K562 (cell line): ENCODE results near the gene SLCO1A2. TPM values are rescaled to one million over a fixed set of nuclear protein-coding genes. Genes with fewer than 3 reads are reported as not detected.

Experiments used
- ATAC-seq: fragments of 200-7000 bp; cut with Tn5 transposase; 3 replicates; pipeline ENCODE4 v1.9.1; 2020; ENCODE audit warnings: moderate library complexity
- BruUV-seq: library from RNA; stranded (reverse); fragments of 400-500 nt; replicated peaks from 2 replicates; lab custom pipeline; 2021; lab: Mats Ljungman, UMichigan
- CTCF ChIA-PET: fragments of 300-600 bp; formaldehyde crosslinking; extraction: SDS; loops from one replicate; lab custom pipeline; 2021; ENCODE audit warnings: low intra/inter-chr PET ratio; lab: Yijun Ruan, JAX
- POLR2A ChIA-PET: fragments of 300-600, 350-650 bp; sonication (Branson Sonifier 250); formaldehyde crosslinking; extraction: SDS; loops from one replicate; lab custom pipeline; 2021; ENCODE audit warnings: antibody characterized with exemption, inconsistent platforms; lab: Yijun Ruan, JAX
- DNase-seq, 4 experiments: peaks; one replicate each; pipeline versions ENCODE4 v3.0.0 to v3.0.0-alpha.2; 2011 to 2018; ENCODE audit warnings: low spot score in 3 of 4, mixed read lengths in 3 of 4; ENCODE audit errors: extremely low read depth in 1 of 4
- FAIRE-seq: peaks from 2 replicates; lab custom pipeline; 2011; peaks lifted over from hg19 to GRCh38; lab: Jason Lieb, UNC
- H2AFZ ChIP-seq: 2 replicates; pipeline ENCODE4 v1.6.0; 2011; ENCODE audit warnings: low read depth, low read length, control low read depth, inconsistent platforms
- H3K27ac ChIP-seq: fragments of 200-600 bp; 3 replicates; pipeline ENCODE4 v1.8.0; 2011; ENCODE audit warnings: low read depth, mild to moderate bottlenecking, control low read depth, inconsistent platforms, low read length, moderate library complexity, mixed read lengths; ENCODE audit errors: extremely low read depth
- H3K27me3 ChIP-seq, 2 experiments: fragments of 300-600 bp in 1 of 2; 2 replicates in 1 of 2; 3 replicates in 1 of 2; pipeline versions ENCODE4 v1.6.0 to v1.8.0; 2011; ENCODE audit warnings: inconsistent platforms in 2 of 2, low read length in 2 of 2, mild to moderate bottlenecking in 1 of 2, mixed read lengths in 1 of 2, moderate library complexity in 1 of 2; ENCODE audit not compliant: control insufficient read depth in 2 of 2, insufficient read depth in 2 of 2
- H3K36me3 ChIP-seq: fragments of 300-600 bp; 3 replicates; pipeline ENCODE4 v1.8.0; 2011; ENCODE audit warnings: mild to moderate bottlenecking, low read length, inconsistent platforms; ENCODE audit not compliant: control insufficient read depth, insufficient read depth
- H3K4me1 ChIP-seq, 2 experiments: fragments of 200-600 bp in 1 of 2; replicated peaks in 1 of 2; 2 replicates in 1 of 2; 3 replicates in 1 of 2; pipeline versions ENCODE4 v1.5.1 to v1.8.0; 2011; ENCODE audit warnings: inconsistent platforms in 2 of 2, low read length in 2 of 2, mild to moderate bottlenecking in 1 of 2, mixed read lengths in 1 of 2, moderate library complexity in 1 of 2; ENCODE audit not compliant: control insufficient read depth in 2 of 2, insufficient read depth in 2 of 2
- H3K4me2 ChIP-seq: 2 replicates; pipeline ENCODE4 v1.6.1; 2011; ENCODE audit warnings: low read length, control low read depth, inconsistent platforms, mixed read lengths; ENCODE audit not compliant: insufficient read depth
- H3K4me3 ChIP-seq: fragments of 200-600 bp; sonication (generic), shearing (Covaris generic); 2 replicates; pipeline ENCODE4 v1.5.1; 2016; ENCODE audit warnings: control low read depth, inconsistent platforms
- H3K79me2 ChIP-seq: fragments of 200-600 bp; 3 replicates; pipeline ENCODE4 v1.8.0; 2011; ENCODE audit warnings: low read length, inconsistent platforms; ENCODE audit not compliant: control insufficient read depth, insufficient read depth
- H3K9ac ChIP-seq, 2 experiments: 2 replicates each; pipeline versions ENCODE4 v1.6.0 to v1.6.1; 2011; ENCODE audit warnings: low read depth in 2 of 2, low read length in 2 of 2, control low read depth in 1 of 2, inconsistent platforms in 1 of 2, mild to moderate bottlenecking in 1 of 2, mixed read lengths in 1 of 2; ENCODE audit not compliant: insufficient read depth in 1 of 2
- H3K9me1 ChIP-seq: one replicate; pipeline ENCODE4 v1.6.0; 2011; ENCODE audit warnings: inconsistent platforms, mild to moderate bottlenecking, low read length, moderate library complexity; ENCODE audit not compliant: control insufficient read depth, insufficient read depth
- H3K9me3 ChIP-seq: replicated peaks from 2 replicates; pipeline ENCODE4 v1.5.1; 2011; ENCODE audit warnings: low read depth, low read length, inconsistent platforms; ENCODE audit not compliant: control insufficient read depth, insufficient read depth
- H4K20me1 ChIP-seq: replicated peaks from 2 replicates; pipeline ENCODE4 v1.6.1; 2011; ENCODE audit warnings: low read length, inconsistent platforms, mixed read lengths; ENCODE audit not compliant: control insufficient read depth, insufficient read depth
- CBX8 ChIP-seq: fragments of 200-600 bp; sonication (generic); IDR thresholded peaks from 2 replicates; pipeline ENCODE4 v1.6.1; 2012; ENCODE audit warnings: borderline replicate concordance, mixed run types, low read depth, mild to moderate bottlenecking, moderate library complexity, mixed read lengths, low read length, control low read depth, inconsistent platforms; ENCODE audit not compliant: poor library complexity, severe bottlenecking; ENCODE audit errors: extremely low read depth
- CHCHD3 ChIP-seq: fragments of 250-450 bp; sonication (Bioruptor Pico); IDR thresholded peaks from 2 replicates; pipeline ENCODE4 v2.1.2; 2022; ENCODE audit warnings: mild to moderate bottlenecking
- DIDO1 ChIP-seq: fragments of 450-650 bp; IDR thresholded peaks from 2 replicates; pipeline ENCODE4 v1.6.1; 2016; ENCODE audit warnings: low read depth, missing biosample characterization, missing genetic modification characterization
- PCBP1 ChIP-seq: fragments of 200-400 bp; formaldehyde crosslinking; IDR thresholded peaks from 2 replicates; pipeline ENCODE4 v1.6.1; 2018; ENCODE audit warnings: mild to moderate bottlenecking, low read depth, low read length; ENCODE audit not compliant: poor library complexity, severe bottlenecking
- PURB ChIP-seq: sonication (generic); formaldehyde crosslinking; IDR thresholded peaks from 2 replicates; pipeline ENCODE4 v1.9.0; 2021; ENCODE audit warnings: low read depth, mild to moderate bottlenecking, missing genetic modification reagents
- SMAD1 ChIP-seq: fragments of 150-350 bp; IDR thresholded peaks from 2 replicates; pipeline ENCODE4 v1.6.1; 2014; ENCODE audit warnings: low read length, low read depth; ENCODE audit not compliant: partially characterized antibody
- ZBED1 ChIP-seq: IDR thresholded peaks from 2 replicates; pipeline ENCODE4 v1.6.1; 2014
- ZNF217 ChIP-seq: sonication (generic); formaldehyde crosslinking; IDR thresholded peaks from 2 replicates; pipeline ENCODE4 v1.8.0; 2022; ENCODE audit warnings: mild to moderate bottlenecking, missing genetic modification reagents
- ZNF232 ChIP-seq: sonication (generic); formaldehyde crosslinking; IDR thresholded peaks from 2 replicates; pipeline ENCODE4 v1.8.0; 2022; ENCODE audit warnings: mild to moderate bottlenecking, missing genetic modification reagents
- ZNF239 ChIP-seq: fragments of 250-450 bp; sonication (Bioruptor Pico); IDR thresholded peaks from 2 replicates; pipeline ENCODE4 v1.4.0; 2020; ENCODE audit warnings: mild to moderate bottlenecking
- ZNF354B ChIP-seq: fragments of 250-450 bp; sonication (Bioruptor Pico); IDR thresholded peaks from 2 replicates; pipeline ENCODE4 v1.4.0; 2020
- WGBS: fragments of 100-300 bp; shearing (Covaris generic); methylation state at CpG from one replicate; pipeline ENCODE4 v1.1.6; 2016; ENCODE audit warnings: low coverage, mixed read lengths; ENCODE audit not compliant: insufficient coverage; ENCODE audit errors: missing lambda C conversion rate; 5-methylcytosine and 5-hydroxymethylcytosine counted together
- in situ Hi-C: fragments of 300-500 bp; cut with MboI; formaldehyde crosslinking; loops from 4 replicates; pipeline ENCODE4 v1.15.0; 2018; ENCODE audit warnings: inconsistent platforms, mixed read lengths
- intact Hi-C: fragments of 100-400 bp; cut with micrococcal nuclease; formaldehyde crosslinking; loops from 2 replicates; pipeline ENCODE4 v1.14.2; 2022
- polyA plus RNA-seq, 8 experiments: library from polyadenylated mRNA; depleted of rRNA in 4 of 8; stranded (reverse) in 5 of 8; unstranded in 3 of 8; fragments of >200 nt; fragmentation: Nextera tagmentation in 2 of 8; fragmentation: Illumina TruSeq in 1 of 8; extraction: Ambion mirVana in 2 of 8; extraction: Trizol in 1 of 8; gene quantifications; 2 replicates each; pipeline versions ENCODE4 v1.2.1 to v1.2.3, GENCODE V29; 2011 to 2014; ENCODE audit warnings: inconsistent platforms in 1 of 8, missing spikeins in 1 of 8
- total RNA-seq, 7 experiments: library from RNA; depleted of rRNA in 6 of 7; stranded (reverse); fragments of >200 nt in 6 of 7; fragmentation: Illumina TruSeq in 2 of 7; extraction: Trizol in 2 of 7; gene quantifications; 2 replicates each; pipeline versions ENCODE4 v1.2.1 to v1.2.3, GENCODE V29; 2011 to 2021; ENCODE audit warnings: low replicate concordance in 1 of 7
- TF ChIP-seq, protein P1 (sequence below): fragments of 450-650 bp; IDR thresholded peaks from 2 replicates; pipeline ENCODE4 v1.6.1; 2016; ENCODE audit warnings: missing biosample characterization, missing genetic modification characterization
- TF ChIP-seq, protein P2 (sequence below): sonication (generic); formaldehyde crosslinking; IDR thresholded peaks from 2 replicates; pipeline ENCODE4 v1.8.1; 2023; ENCODE audit warnings: mild to moderate bottlenecking, missing genetic modification reagents
- TF ChIP-seq, protein P3 (sequence below): fragments of 450-650 bp; IDR thresholded peaks from 2 replicates; pipeline ENCODE4 v1.6.1; 2016

SLCO1A2 gene
- total and polyA plus RNA-seq, 9 of the 15 experiments (the other 6 are each of a cell fraction or from before 2014, with no cell fraction given): 1.2 to 4.4 (median 2.6) TPM

GRCh38 chr12:21276826-21277225 is 57.9 kb downstream of the SLCO1A2 start:
- H3K9ac ChIP-seq: no peak overlapping the region
- H3K9me3 ChIP-seq: no peaks in the 10 kb centered on the region
- ChIA-PET POLR2A (no interaction called here), CTCF (no interaction called here)
- H3K4me1 ChIP-seq: no peaks in the 10 kb centered on the region
- DNase-seq (no peak), ATAC-seq (no peak), FAIRE-seq (no peak)
- no peaks in the 10 kb centered on the region for H4K20me1 ChIP-seq
- H3K36me3 ChIP-seq: no peaks in the 10 kb centered on the region
- H3K27me3 ChIP-seq: no peaks in the 10 kb centered on the region
- TF ChIP-seq ZBED1 (no peak), ZNF232 (CRISPR knock-in tag) (no peak), CHCHD3 (no peak), ZNF217 (CRISPR knock-in tag) (no peak), CBX8 (no peak), ZNF354B (CRISPR knock-in tag) (no peak), DIDO1 (no peak), PURB (CRISPR knock-in tag) (no peak), PCBP1 (no peak), ZNF239 (CRISPR knock-in tag) (no peak), SMAD1 (no peak)
- TF ChIP-seq, protein P1, sequence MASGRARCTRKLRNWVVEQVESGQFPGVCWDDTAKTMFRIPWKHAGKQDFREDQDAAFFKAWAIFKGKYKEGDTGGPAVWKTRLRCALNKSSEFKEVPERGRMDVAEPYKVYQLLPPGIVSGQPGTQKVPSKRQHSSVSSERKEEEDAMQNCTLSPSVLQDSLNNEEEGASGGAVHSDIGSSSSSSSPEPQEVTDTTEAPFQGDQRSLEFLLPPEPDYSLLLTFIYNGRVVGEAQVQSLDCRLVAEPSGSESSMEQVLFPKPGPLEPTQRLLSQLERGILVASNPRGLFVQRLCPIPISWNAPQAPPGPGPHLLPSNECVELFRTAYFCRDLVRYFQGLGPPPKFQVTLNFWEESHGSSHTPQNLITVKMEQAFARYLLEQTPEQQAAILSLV: no peak
- TF ChIP-seq, protein P2, sequence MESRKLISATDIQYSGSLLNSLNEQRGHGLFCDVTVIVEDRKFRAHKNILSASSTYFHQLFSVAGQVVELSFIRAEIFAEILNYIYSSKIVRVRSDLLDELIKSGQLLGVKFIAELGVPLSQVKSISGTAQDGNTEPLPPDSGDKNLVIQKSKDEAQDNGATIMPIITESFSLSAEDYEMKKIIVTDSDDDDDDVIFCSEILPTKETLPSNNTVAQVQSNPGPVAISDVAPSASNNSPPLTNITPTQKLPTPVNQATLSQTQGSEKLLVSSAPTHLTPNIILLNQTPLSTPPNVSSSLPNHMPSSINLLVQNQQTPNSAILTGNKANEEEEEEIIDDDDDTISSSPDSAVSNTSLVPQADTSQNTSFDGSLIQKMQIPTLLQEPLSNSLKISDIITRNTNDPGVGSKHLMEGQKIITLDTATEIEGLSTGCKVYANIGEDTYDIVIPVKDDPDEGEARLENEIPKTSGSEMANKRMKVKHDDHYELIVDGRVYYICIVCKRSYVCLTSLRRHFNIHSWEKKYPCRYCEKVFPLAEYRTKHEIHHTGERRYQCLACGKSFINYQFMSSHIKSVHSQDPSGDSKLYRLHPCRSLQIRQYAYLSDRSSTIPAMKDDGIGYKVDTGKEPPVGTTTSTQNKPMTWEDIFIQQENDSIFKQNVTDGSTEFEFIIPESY: no peak
- TF ChIP-seq, protein P3, sequence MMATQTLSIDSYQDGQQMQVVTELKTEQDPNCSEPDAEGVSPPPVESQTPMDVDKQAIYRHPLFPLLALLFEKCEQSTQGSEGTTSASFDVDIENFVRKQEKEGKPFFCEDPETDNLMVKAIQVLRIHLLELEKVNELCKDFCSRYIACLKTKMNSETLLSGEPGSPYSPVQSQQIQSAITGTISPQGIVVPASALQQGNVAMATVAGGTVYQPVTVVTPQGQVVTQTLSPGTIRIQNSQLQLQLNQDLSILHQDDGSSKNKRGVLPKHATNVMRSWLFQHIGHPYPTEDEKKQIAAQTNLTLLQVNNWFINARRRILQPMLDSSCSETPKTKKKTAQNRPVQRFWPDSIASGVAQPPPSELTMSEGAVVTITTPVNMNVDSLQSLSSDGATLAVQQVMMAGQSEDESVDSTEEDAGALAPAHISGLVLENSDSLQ: no peak
- TF ChIP-seq, all 486 proteins: peak for 0
- intact Hi-C loops: no loop called here
- Histone ChIP-seq H2AFZ (no peak overlapping the region), H3K9me1 (no peaks in the 10 kb centered on the region), H3K27ac (no peak overlapping the region), H3K79me2 (no peaks in the 10 kb centered on the region), H3K4me3 (no peak overlapping the region), H3K4me2 (no peak overlapping the region)
- no TSS peak for BruUV-seq
- no CpG with 5 or more reads among the region's 2 CpGs for WGBS
- in situ Hi-C loops: no loop called here
